H1 (cell line): ENCODE measurements around the gene CUTA. TPM values are rescaled to one million over a fixed set of nuclear protein-coding genes. Genes with fewer than 3 reads are reported as not detected.
"Not testable (repeated sequence)": the region's sequence is repeated elsewhere in the genome, so short reads cannot be mapped to it uniquely, and the experiment has no call there.

Experiments
- CTCF ChIA-PET: fragments of 300-600 bp; sonication (Branson Sonifier 250); formaldehyde crosslinking; loops from one replicate; lab custom pipeline; 2021; ENCODE audit not compliant: partially characterized antibody; lab: Charles Lee
- POLR2A ChIA-PET: fragments of 300-600 bp; sonication (Branson Sonifier 250); formaldehyde crosslinking; loops from one replicate; lab custom pipeline; 2021; ENCODE audit warnings: inconsistent platforms; ENCODE audit not compliant: partially characterized antibody; lab: Charles Lee
- DNase-seq, 2 experiments: peaks; one replicate each; pipeline versions ENCODE4 v3.0.0 to v3.0.0-alpha.2; 2010 to 2022; ENCODE audit warnings: low spot score in 2 of 2, low read depth in 1 of 2, mixed read lengths in 1 of 2
- FAIRE-seq: peaks from 2 replicates; lab custom pipeline; 2011; peaks lifted over from hg19 to GRCh38; lab: Jason Lieb, UNC
- H2AFZ ChIP-seq: 2 replicates; pipeline ENCODE4 v1.8.1; 2012; ENCODE audit warnings: low read length, inconsistent platforms
- H2AK5ac ChIP-seq: 2 replicates; pipeline ENCODE4 v1.6.1; 2013; ENCODE audit warnings: low read depth, low read length
- H2BK120ac ChIP-seq: replicated peaks from 2 replicates; pipeline ENCODE3; 2013; ENCODE audit warnings: low read depth, low read length, inconsistent platforms
- H2BK12ac ChIP-seq: 2 replicates; pipeline ENCODE4 v1.6.1; 2013; ENCODE audit warnings: low read depth, low read length
- H2BK15ac ChIP-seq: 2 replicates; pipeline ENCODE4 v1.6.1; 2013; ENCODE audit warnings: low read length
- H2BK20ac ChIP-seq: 2 replicates; pipeline ENCODE4 v1.6.1; 2013; ENCODE audit warnings: low read length
- H2BK5ac ChIP-seq: 2 replicates; pipeline ENCODE4 v1.6.1; 2013; ENCODE audit warnings: low read depth, low read length
- H3K14ac ChIP-seq: 2 replicates; pipeline ENCODE4 v1.6.1; 2013; ENCODE audit warnings: inconsistent platforms; ENCODE audit not compliant: insufficient read length
- H3K18ac ChIP-seq: 2 replicates; pipeline ENCODE4 v1.6.1; 2013; ENCODE audit warnings: low read length; ENCODE audit errors: extremely low read depth
- H3K23ac ChIP-seq: 2 replicates; pipeline ENCODE4 v1.6.1; 2013; ENCODE audit warnings: inconsistent platforms; ENCODE audit not compliant: insufficient read length
- H3K23me2 ChIP-seq: 2 replicates; pipeline ENCODE4 v1.6.1; 2013; ENCODE audit warnings: low read depth, low read length
- H3K27ac ChIP-seq: 2 replicates; pipeline ENCODE4 v1.6.1; 2011; ENCODE audit warnings: low read depth, low read length, inconsistent platforms
- H3K27me3 ChIP-seq, 4 experiments: replicated peaks in 1 of 4; 1 replicate in 1 of 4; 2 replicates in 3 of 4; pipeline versions ENCODE4 v1.6.1 to v1.8.1; 2011 to 2013; ENCODE audit warnings: low read length in 3 of 4, mild to moderate bottlenecking in 3 of 4, inconsistent platforms in 2 of 4, mixed read lengths in 2 of 4, moderate library complexity in 1 of 4; ENCODE audit not compliant: control insufficient read depth in 3 of 4, insufficient read depth in 3 of 4; ENCODE audit errors: extremely low read depth in 1 of 4
- H3K36me3 ChIP-seq, 4 experiments: 2 replicates each; pipeline versions ENCODE4 v1.6.1 to v1.8.1; 2011 to 2013; ENCODE audit warnings: mild to moderate bottlenecking in 4 of 4, low read length in 3 of 4, moderate library complexity in 2 of 4, control low read depth in 1 of 4, inconsistent platforms in 1 of 4; ENCODE audit not compliant: insufficient read depth in 4 of 4, control insufficient read depth in 2 of 4
- H3K4ac ChIP-seq: replicated peaks from 2 replicates; pipeline ENCODE3; 2013; ENCODE audit warnings: low read length, low read depth, mixed read lengths, inconsistent platforms; ENCODE audit not compliant: insufficient read length
- H3K4me1 ChIP-seq, 4 experiments: replicated peaks in 1 of 4; 1 replicate in 1 of 4; 2 replicates in 3 of 4; pipeline versions ENCODE4 v1.6.1 to v1.8.1; 2011 to 2013; ENCODE audit warnings: low read length in 3 of 4, inconsistent platforms in 2 of 4, mixed read lengths in 1 of 4; ENCODE audit not compliant: insufficient read depth in 4 of 4, control insufficient read depth in 3 of 4
- H3K4me2 ChIP-seq, 2 experiments: 2 replicates each; pipeline versions ENCODE4 v1.6.1 to v1.8.1; 2011 to 2013; ENCODE audit warnings: low read depth in 2 of 2, low read length in 2 of 2, control low read depth in 1 of 2, inconsistent platforms in 1 of 2, mild to moderate bottlenecking in 1 of 2; ENCODE audit not compliant: insufficient read depth in 1 of 2
- H3K4me3 ChIP-seq, 4 experiments: fragments of 200-600, 300-600 bp in 1 of 4; sonication (generic), shearing (Covaris generic), sonication (Bioruptor Twin) in 1 of 4; 2 replicates each; pipeline versions ENCODE4 v1.5.1 to v1.8.1; 2011 to 2016; ENCODE audit warnings: low read length in 4 of 4, low read depth in 3 of 4, control low read depth in 2 of 4, inconsistent platforms in 2 of 4, mild to moderate bottlenecking in 2 of 4, mixed read lengths in 1 of 4, moderate library complexity in 1 of 4; ENCODE audit not compliant: insufficient read depth in 2 of 4; ENCODE audit errors: extremely low read depth in 1 of 4
- H3K56ac ChIP-seq: replicated peaks from 2 replicates; pipeline ENCODE3; 2013; ENCODE audit warnings: low read depth, mild to moderate bottlenecking, mixed read lengths, low read length, inconsistent platforms; ENCODE audit not compliant: insufficient read length
- H3K79me1 ChIP-seq: 2 replicates; pipeline ENCODE4 v1.6.1; 2013; ENCODE audit warnings: low read depth, low read length, control low read depth
- H3K79me2 ChIP-seq, 2 experiments: 2 replicates each; pipeline versions ENCODE4 v1.6.1 to v1.8.1; 2012 to 2013; ENCODE audit warnings: low read length in 2 of 2, mild to moderate bottlenecking in 2 of 2, inconsistent platforms in 1 of 2; ENCODE audit not compliant: insufficient read depth in 2 of 2, control insufficient read depth in 1 of 2
- H3K9ac ChIP-seq, 4 experiments: replicated peaks in 1 of 4; 1 replicate in 1 of 4; 2 replicates in 3 of 4; pipeline versions ENCODE4 v1.6.1 to v1.8.1; 2011 to 2013; ENCODE audit warnings: low read depth in 3 of 4, low read length in 3 of 4, control low read depth in 2 of 4, mild to moderate bottlenecking in 2 of 4, moderate library complexity in 2 of 4, inconsistent platforms in 1 of 4; ENCODE audit errors: extremely low read depth in 1 of 4
- H3K9me3 ChIP-seq, 2 experiments: 2 replicates each; pipeline versions ENCODE4 v1.6.1 to v1.8.1; 2012 to 2013; ENCODE audit warnings: mild to moderate bottlenecking in 2 of 2, moderate library complexity in 2 of 2, control low read depth in 1 of 2, inconsistent platforms in 1 of 2, low read depth in 1 of 2, low read length in 1 of 2, mixed read lengths in 1 of 2; ENCODE audit not compliant: insufficient read depth in 2 of 2
- H4K20me1 ChIP-seq, 2 experiments: replicated peaks in 1 of 2; 2 replicates each; pipeline versions ENCODE3 to v1.8.1; 2011 to 2013; ENCODE audit warnings: inconsistent platforms in 2 of 2, low read length in 2 of 2, mild to moderate bottlenecking in 1 of 2; ENCODE audit not compliant: insufficient read depth in 2 of 2, control insufficient read depth in 1 of 2
- H4K5ac ChIP-seq: 2 replicates; pipeline ENCODE4 v1.6.1; 2013; ENCODE audit warnings: low read length, low read depth, mixed read lengths, inconsistent platforms; ENCODE audit not compliant: insufficient read length
- H4K8ac ChIP-seq: 2 replicates; pipeline ENCODE4 v1.8.0; 2013; ENCODE audit warnings: mild to moderate bottlenecking, moderate library complexity, low read length, inconsistent platforms; ENCODE audit not compliant: insufficient read depth; ENCODE audit errors: extremely low read depth
- H4K91ac ChIP-seq: replicated peaks from 2 replicates; pipeline ENCODE3; 2013; ENCODE audit warnings: low read length, mixed read lengths, inconsistent platforms; ENCODE audit not compliant: insufficient read length
- WGBS, 2 experiments: shearing (Covaris generic) in 1 of 2; methylation state at CpG; one replicate each; pipeline versions ENCODE4 v1.1.6 to v1.1.7; 2013 to 2015; ENCODE audit warnings: low lambda C conversion rate in 2 of 2, mixed read lengths in 2 of 2, inconsistent platforms in 1 of 2, low coverage in 1 of 2, missing lambda C conversion rate in 1 of 2; ENCODE audit not compliant: insufficient replicate concordance in 2 of 2, insufficient coverage in 1 of 2, insufficient read length in 1 of 2; ENCODE audit errors: extremely low coverage in 1 of 2, missing lambda C conversion rate in 1 of 2; 5-methylcytosine and 5-hydroxymethylcytosine counted together
- polyA plus RNA-seq, 7 experiments: library from polyadenylated mRNA; depleted of rRNA in 3 of 7; stranded (reverse) in 5 of 7; unstranded in 2 of 7; fragments of >200 nt in 5 of 7; fragments of 200-250 nt in 2 of 7; gene quantifications; 1 replicate in 5 of 7; 2 replicates in 1 of 7; 4 replicates in 1 of 7; pipeline versions ENCODE4 v1.2.1 to v1.2.3, GENCODE V29; 2011 to 2013; ENCODE audit warnings: missing spikeins in 2 of 7, mixed read lengths in 2 of 7
- total RNA-seq: library from RNA; stranded (reverse); fragmentation: NEBNext Ultra II Directional; extraction: Animal tissue kit (Norgen Biotek cat#: 25700); gene quantifications from 2 replicates; pipeline ENCODE4 v1.2.1, GENCODE V29; 2021

The CUTA gene
- total and polyA plus RNA-seq, 2 of the 8 experiments (the other 6 are each of a cell fraction or from before 2014, with no cell fraction given): 297 to 460 TPM

GRCh38 chr6:33371901-33372300 lies 46.0 kb downstream of the CUTA start:
- H2BK12ac ChIP-seq, H3K23me2 ChIP-seq, H3K79me2 ChIP-seq, H4K20me1 ChIP-seq, H4K91ac ChIP-seq, H4K8ac ChIP-seq, H2AK5ac ChIP-seq, H3K4me3 ChIP-seq, H3K9ac ChIP-seq, H3K79me1 ChIP-seq, DNase-seq, H3K56ac ChIP-seq, H3K4ac ChIP-seq, H3K9me3 ChIP-seq, H3K36me3 ChIP-seq, H2BK5ac ChIP-seq, FAIRE-seq, H3K23ac ChIP-seq, H2BK120ac ChIP-seq, H3K27ac ChIP-seq, H3K18ac ChIP-seq, H2AFZ ChIP-seq, H3K14ac ChIP-seq, H3K27me3 ChIP-seq, H4K5ac ChIP-seq, H2BK15ac ChIP-seq: not testable (repeated sequence)
- WGBS, 2 experiments: 89% methylated on average over 8 of the region's 8 CpGs; no CpG with 5 or more reads in 1 of the 2 experiments
- ChIA-PET POLR2A (interaction anchor here (1.3 kb wide), 1 partner anchor 54 kb away, joined by 3 read pairs; no protein-coding TSS in a partner anchor), CTCF (interaction anchor here (1.2 to 1.3 kb wide), 2 partner anchors 10 to 26 kb away, joined by 3 to 5 read pairs; no protein-coding TSS in a partner anchor)
- H2BK20ac ChIP-seq: 0 out of 2 replicates have a peak overlapping the region, but pooled peaks have one; percentile 43
- 0 out of 4 replicates have a peak overlapping the region, but pooled peaks of 1 of the 2 experiments have one; percentile 17 for H3K4me2 ChIP-seq
- H3K4me1 ChIP-seq: peaks cover 1 to 11% (median 8%) of the 10 kb centered on the region in 4 experiments; a peak in 6 of 7 replicates

- 88% methylated on average over 4 of the region's 5 CpGs; no CpG with 5 or more reads in 1 of the 2 experiments for WGBS, 2 experiments
- H3K27ac ChIP-seq: not testable (repeated sequence)
Observed at GRCh38 chr6:33367715-33368025, 50.2 kb downstream of the CUTA start.

More at GRCh38 chr6:33367715-33368025, 50.2 kb downstream of the CUTA start:
- not testable (repeated sequence) for H3K4me3 ChIP-seq, H3K18ac ChIP-seq, H3K4me1 ChIP-seq, H4K5ac ChIP-seq, H3K23ac ChIP-seq, H3K14ac ChIP-seq, H3K56ac ChIP-seq, H3K79me2 ChIP-seq, H3K4ac ChIP-seq, H3K23me2 ChIP-seq, H2BK15ac ChIP-seq, H2AFZ ChIP-seq, H4K20me1 ChIP-seq, DNase-seq, H4K8ac ChIP-seq, H2AK5ac ChIP-seq, H2BK20ac ChIP-seq, H3K9ac ChIP-seq, H2BK12ac ChIP-seq, H4K91ac ChIP-seq, H3K4me2 ChIP-seq, H2BK5ac ChIP-seq, H3K79me1 ChIP-seq, H2BK120ac ChIP-seq, H3K36me3 ChIP-seq, H3K27me3 ChIP-seq, H3K9me3 ChIP-seq, FAIRE-seq
- CTCF ChIA-PET: interaction anchor here (0.7 to 1.1 kb wide), 4 partner anchors 23 to 137 kb away, joined by 3 to 6 read pairs (median 4); no protein-coding TSS in a partner anchor
- POLR2A ChIA-PET: interaction anchor here (0.7 kb wide), 1 partner anchor 91 kb away, joined by 3 read pairs; the partner anchor contains the start of gene B3GALT4
